Mesothelial cell of epicardium (in vitro differentiated cells): ENCODE results near the gene AK3. TPM values are rescaled to one million over a fixed set of nuclear protein-coding genes. Genes with fewer than 3 reads are reported as not detected.
"Not testable (repeated sequence)": the region's sequence is repeated elsewhere in the genome, so short reads cannot be mapped to it uniquely, and the experiment has no call there.

ENCODE experiments used
- DNase-seq, 2 experiments: peaks; one replicate each; pipeline ENCODE4 v3.0.0; 2021; ENCODE audit warnings: low spot score in 2 of 2; ENCODE audit not compliant: unreplicated experiment in 2 of 2
- H3K27ac Mint-ChIP-seq: 2 replicates; pipeline ENCODE4 v1.8.0; 2021; ENCODE audit warnings: mixed read lengths
- H3K27me3 Mint-ChIP-seq: 2 replicates; pipeline ENCODE4 v1.8.0; 2021; ENCODE audit warnings: low read depth, mixed read lengths
- H3K36me3 Mint-ChIP-seq: 2 replicates; pipeline ENCODE4 v1.8.0; 2021; ENCODE audit warnings: mixed read lengths
- H3K4me1 Mint-ChIP-seq: 2 replicates; pipeline ENCODE4 v1.8.0; 2021; ENCODE audit warnings: mixed read lengths
- H3K4me3 Mint-ChIP-seq: 2 replicates; pipeline ENCODE4 v1.8.0; 2021; ENCODE audit warnings: mild to moderate bottlenecking, moderate library complexity, mixed read lengths
- H3K9me3 Mint-ChIP-seq: 2 replicates; pipeline ENCODE4 v1.8.0; 2021; ENCODE audit warnings: mixed read lengths
- CTCF ChIP-seq: fragments of 200-600 bp; sonication (generic); IDR thresholded peaks from one replicate; pipeline ENCODE4 v1.5.0; 2021; ENCODE audit warnings: antibody characterized with exemption; ENCODE audit not compliant: unreplicated experiment
- total RNA-seq: library from RNA; stranded (reverse); gene quantifications from 3 replicates; pipeline ENCODE4 v1.2.1, GENCODE V29; 2021

The AK3 gene
- 48.5 to 57.2 TPM (median 54.2 TPM) in 3 replicates for total RNA-seq

DNA sequence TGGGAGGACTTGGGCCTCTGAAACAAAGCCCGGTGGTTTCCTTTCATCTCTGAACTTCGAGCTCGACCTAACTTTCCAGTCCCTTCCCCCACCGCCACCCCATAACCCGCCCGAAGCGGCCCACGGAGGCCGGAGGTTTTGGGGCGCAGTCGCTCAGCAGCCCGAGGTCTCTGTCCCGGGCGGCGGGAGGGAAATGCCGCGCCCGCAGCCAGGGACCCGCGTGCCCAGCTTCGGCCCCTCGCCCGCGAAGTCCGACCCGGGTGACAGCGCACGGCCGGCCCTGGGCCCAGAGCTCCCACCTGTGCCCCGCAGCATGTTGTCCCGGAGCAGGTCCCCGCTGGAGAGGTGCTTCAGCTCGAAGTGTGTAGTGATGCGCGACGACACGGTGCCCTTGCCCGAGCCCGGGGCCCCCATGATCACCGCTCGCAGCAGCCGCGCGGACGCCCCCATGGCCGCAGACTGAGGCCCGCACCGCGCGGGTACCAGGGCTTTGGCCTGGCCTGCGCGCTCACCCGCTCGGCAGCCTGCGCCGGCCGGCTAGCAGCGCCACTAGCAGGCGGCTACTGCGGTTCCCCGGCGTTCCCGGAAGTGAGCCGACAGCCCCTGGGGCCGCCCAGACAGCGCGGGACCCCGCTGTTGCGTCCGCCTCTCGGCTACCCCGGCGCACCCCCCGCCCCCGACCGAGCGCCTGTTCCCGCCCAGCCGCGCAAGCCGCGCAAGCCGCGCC, at the start of gene AK3:
TSS of gene AK3 (minus strand) at position 565 of the 727 bp plus-strand sequence. CDS start at position 450, 115 bp downstream.
- Mint-ChIP-seq H3K9me3 (no peaks in the 10 kb centered on the region), H3K27me3 (no peaks in the 10 kb centered on the region), H3K27ac (peak within 1 kb of the TSS; percentile 92), H3K4me3 (peak within 1 kb of the TSS; percentile 80), H3K4me1 (peaks cover 28% of the 10 kb centered on the region), H3K36me3 (no peaks in the 10 kb centered on the region)
- TF ChIP-seq CTCF: no peak
- DNase-seq: peak; percentile 81 to 91

GRCh38 chr9:4788703-4789102, 47.7 kb upstream of the AK3 start:
- TF ChIP-seq CTCF: no peak
- Mint-ChIP-seq H3K27ac (no peak overlapping the region), H3K36me3 (no peaks in the 10 kb centered on the region), H3K27me3 (peaks cover 1% of the 10 kb centered on the region), H3K4me3 (no peak overlapping the region), H3K4me1 (peaks cover 5% of the 10 kb centered on the region), H3K9me3 (no peaks in the 10 kb centered on the region)
- no peak for DNase-seq

- H3K27me3 Mint-ChIP-seq: peaks cover 1% of the 10 kb centered on the region
- peaks cover 5% of the 10 kb centered on the region for H3K4me1 Mint-ChIP-seq
Observed at GRCh38 chr9:4787876-4788275, 46.9 kb upstream of the AK3 start.

GRCh38 chr9:4786599-4786998, 45.6 kb upstream of the AK3 start:
- DNase-seq: no peak
- Mint-ChIP-seq H3K4me1 (no peaks in the 10 kb centered on the region), H3K4me3 (no peak overlapping the region), H3K27ac (no peak overlapping the region), H3K36me3 (no peaks in the 10 kb centered on the region), H3K27me3 (peaks cover 1% of the 10 kb centered on the region), H3K9me3 (no peaks in the 10 kb centered on the region)
- TF ChIP-seq CTCF: no peak

More at GRCh38 chr9:4787876-4788275, 46.9 kb upstream of the AK3 start:
- no peak for TF ChIP-seq CTCF
- no peak for DNase-seq
- no peaks in the 10 kb centered on the region for H3K36me3 Mint-ChIP-seq
- no peak overlapping the region for H3K4me3 Mint-ChIP-seq
- no peak overlapping the region for H3K27ac Mint-ChIP-seq
- no peaks in the 10 kb centered on the region for H3K9me3 Mint-ChIP-seq

GRCh38 chr9:4784403-4784802, 43.4 kb upstream of the AK3 start:
- peaks cover 1% of the 10 kb centered on the region for H3K27me3 Mint-ChIP-seq
- H3K36me3 Mint-ChIP-seq: no peaks in the 10 kb centered on the region
- no peaks in the 10 kb centered on the region for H3K4me1 Mint-ChIP-seq
- no peak for DNase-seq
- no peak overlapping the region for H3K27ac Mint-ChIP-seq
- H3K9me3 Mint-ChIP-seq: no peaks in the 10 kb centered on the region
- no peak overlapping the region for H3K4me3 Mint-ChIP-seq
- no peak for TF ChIP-seq CTCF

DNA sequence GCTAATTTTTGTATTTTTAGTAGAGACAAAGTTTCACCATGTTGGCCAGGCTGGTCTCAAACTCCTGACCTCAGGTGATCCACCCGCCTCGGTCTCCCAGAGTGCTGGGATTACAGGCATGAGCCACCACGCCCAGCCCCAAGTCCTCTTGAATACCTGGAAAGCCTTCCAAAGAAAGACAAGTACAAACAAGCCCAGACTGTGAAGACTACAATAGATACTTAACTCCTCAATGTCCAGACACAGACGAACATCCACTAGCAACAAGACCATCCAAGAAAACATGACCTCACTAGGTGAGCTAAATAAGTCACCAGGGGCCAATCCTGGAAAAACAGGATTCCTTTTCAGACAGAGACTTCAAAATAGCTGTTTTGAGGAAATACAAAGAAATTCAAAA, 42.2 kb upstream of the AK3 start:
- H3K36me3 Mint-ChIP-seq, H3K4me3 Mint-ChIP-seq, H3K27ac Mint-ChIP-seq, H3K9me3 Mint-ChIP-seq, H3K27me3 Mint-ChIP-seq, H3K4me1 Mint-ChIP-seq, DNase-seq: not testable (repeated sequence)
